HCT116 (cell line): ENCODE data around the gene CBFA2T3.

ENCODE experiments used
- CTCF ChIP-seq, 3 experiments: fragments of 200-600 bp in 1 of 3; sonication (generic) in 1 of 3; IDR thresholded peaks in 2 of 3; conservative IDR thresholded peaks in 1 of 3; 2 replicates each; pipeline ENCODE4 v1.5.1; 2012 to 2017; ENCODE audit warnings: low read depth in 2 of 3, low read length in 2 of 3, antibody characterized with exemption in 1 of 3, borderline replicate concordance in 1 of 3, control low read depth in 1 of 3, mild to moderate bottlenecking in 1 of 3, mixed read lengths in 1 of 3, mixed run types in 1 of 3, moderate library complexity in 1 of 3; ENCODE audit not compliant: insufficient read depth in 1 of 3
- EZH2 ChIP-seq: fragments of 200-600 bp; sonication (generic); IDR thresholded peaks from 2 replicates; pipeline ENCODE4 v1.6.1; 2017; ENCODE audit warnings: antibody characterized with exemption, mixed run types
- MAX ChIP-seq: IDR thresholded peaks from 2 replicates; pipeline ENCODE4 v1.6.1; 2012
- POLR2A ChIP-seq: IDR thresholded peaks from 2 replicates; pipeline ENCODE4 v1.7.0; 2011; ENCODE audit warnings: borderline replicate concordance; ENCODE audit not compliant: insufficient read depth, insufficient read length; ENCODE audit errors: extremely low read depth
- POLR2AphosphoS5 ChIP-seq: IDR thresholded peaks from 2 replicates; pipeline ENCODE4 v1.6.1; 2011; ENCODE audit warnings: mild to moderate bottlenecking, low read depth, low read length, moderate library complexity

- TF ChIP-seq POLR2A, result no peak
- TF ChIP-seq CTCF (IDR thresholded peaks at IDR 0.05 in 2 of 3, conservative IDR thresholded peaks at IDR 0.05 in 1 of 3; ENCODE audit: borderline replicate concordance in 1 of 3, insufficient read depth in 1 of 3, low read depth in 2 of 3, low read length in 2 of 3), result no peak
- TF ChIP-seq EZH2, result no peak
- TF ChIP-seq MAX, result no peak
- no peak for TF ChIP-seq POLR2AphosphoS5
Observed at GRCh38 chr16:88921591-88921990, 55.4 kb downstream of the CBFA2T3 start.
